Measurements from ENCODE around the gene FZD8.

The FZD8 gene

GRCh38 chr10:35640951-35641675, 983 bp downstream of the FZD8 start (continued):
- TF ChIP-seq PRDM6 (tag by site-specific recombination; IDR thresholded peaks at IDR 0.05) (no peak), ZBTB1 (tag by site-specific recombination; IDR thresholded peaks at IDR 0.05) (no peak), ZNF48 (tag by site-specific recombination; IDR thresholded peaks at IDR 0.05) (no peak), ZBTB17 (tag by site-specific recombination; IDR thresholded peaks at IDR 0.05) (peak; percentile 74), ZNF311 (tag by site-specific recombination; IDR thresholded peaks at IDR 0.05; ENCODE audit: borderline replicate concordance) (no peak), ZNF362 (tag by site-specific recombination; IDR thresholded peaks at IDR 0.05) (no peak), ZBTB8A (tag by site-specific recombination; IDR thresholded peaks at IDR 0.05) (peak; percentile 29), ZNF645 (tag by site-specific recombination; IDR thresholded peaks at IDR 0.05) (peak; percentile 73; the same call in 1 of the 2 replicates), ZNF335 (tag by site-specific recombination; conservative IDR thresholded peaks at IDR 0.05) (peak; percentile 48), ZNF10 (tag by site-specific recombination; IDR thresholded peaks at IDR 0.05) (0 out of 2 replicates have a peak, but pooled peaks have one; percentile 4), ZNF548 (tag by site-specific recombination; IDR thresholded peaks at IDR 0.05) (no peak), ZNF654 (tag by site-specific recombination; IDR thresholded peaks at IDR 0.05; ENCODE audit: low read depth) (no peak), ZNF521 (tag by site-specific recombination; IDR thresholded peaks at IDR 0.05) (no peak), ZNF449 (tag by site-specific recombination; IDR thresholded peaks at IDR 0.05) (0 out of 2 replicates have a peak, but pooled peaks have one; percentile 6), ZNF707 (tag by site-specific recombination; IDR thresholded peaks at IDR 0.05) (no peak), ZXDB (tag by site-specific recombination; IDR thresholded peaks at IDR 0.05) (no peak), ZNF488 (tag by site-specific recombination; IDR thresholded peaks at IDR 0.05) (no peak)

- Histone ChIP-seq H3K9me3 (ENCODE audit: control insufficient read depth, insufficient read depth, low read depth, low read length) (no peaks in the 10 kb centered on the region), H3K27ac (ENCODE audit: extremely low read depth, low read depth, low read length) (peak overlapping the region; percentile 90), H3K36me3 (ENCODE audit: control insufficient read depth in 2 of 2, insufficient read depth in 1 of 2, low read length in 2 of 2) (peaks cover 0 to 6% of the 10 kb centered on the region in 2 experiments; a peak in 1 of 3 replicates), H3K4me1 (ENCODE audit: control insufficient read depth, insufficient read depth, low read length) (peaks cover 6% of the 10 kb centered on the region), H3K4me3 (ENCODE audit: low read depth, low read length) (peak overlapping the region; percentile 47)
- ChIA-PET CTCF (interaction anchor here (0.6 to 1.4 kb wide), 2 partner anchors 810 to 1085 kb away, joined by 4 to 5 read pairs; no protein-coding TSS in a partner anchor), POLR2A (no interaction called here)
- TF ChIP-seq ZNF837 (tag by site-specific recombination; IDR thresholded peaks at IDR 0.05) (peak; percentile 91), ZSCAN23 (tag by site-specific recombination; IDR thresholded peaks at IDR 0.05) (no peak), ZNF585B (tag by site-specific recombination; IDR thresholded peaks at IDR 0.05) (no peak), ZNF600 (tag by site-specific recombination; IDR thresholded peaks at IDR 0.05) (peak; percentile 41), ZBTB6 (tag by site-specific recombination; IDR thresholded peaks at IDR 0.05) (peak; percentile 57; the same call in 1 of the 2 replicates), ZNF580 (tag by site-specific recombination; IDR thresholded peaks at IDR 0.05) (peak; percentile 61; the same call in 1 of the 2 replicates), CTCF (tag by site-specific recombination; IDR thresholded peaks at IDR 0.05) (peak; percentile 26; the same call in 1 of the 2 replicates), ZNF645 (tag by site-specific recombination; IDR thresholded peaks at IDR 0.05) (0 out of 2 replicates have a peak, but pooled peaks have one; percentile 29)
Measured at GRCh38 chr10:35640474-35640873, 1.6 kb downstream of the FZD8 start.
